ENCODE measurements around the gene CAPSL.

GRCh38 chr5:35971878-35972210, 33.4 kb upstream of the CAPSL start:
- TF ChIP-seq POLR2A (IDR thresholded peaks at IDR 0.05) (no peak), CTCF (IDR thresholded peaks at IDR 0.05) (no peak)

Measured in esophagus squamous epithelium (tissue), 4 donors.